GM13977 (cell line): ENCODE measurements around the gene KRTAP5-3.

Experiments used
- DNase-seq: peaks from one replicate; pipeline ENCODE4 v3.0.0; 2012; ENCODE audit warnings: low spot score
- in situ Hi-C: fragments of 300-500 bp; cut with MboI; formaldehyde crosslinking; loops from one replicate; pipeline ENCODE4 v1.12.0; 2022; ENCODE audit warnings: low sequenced_read_pairs, low pct_unique_long_range_greater_than_20kb, mixed read lengths, inconsistent platforms; ENCODE audit not compliant: unreplicated experiment
- TF ChIP-seq, protein P1 (sequence below): IDR thresholded peaks from 2 replicates; pipeline ENCODE4 v1.5.1; 2012; ENCODE audit warnings: mild to moderate bottlenecking, control low read depth; ENCODE audit not compliant: insufficient read depth; ENCODE audit errors: extremely low read depth, missing control alignments

KRTAP5-3 gene, protein sequence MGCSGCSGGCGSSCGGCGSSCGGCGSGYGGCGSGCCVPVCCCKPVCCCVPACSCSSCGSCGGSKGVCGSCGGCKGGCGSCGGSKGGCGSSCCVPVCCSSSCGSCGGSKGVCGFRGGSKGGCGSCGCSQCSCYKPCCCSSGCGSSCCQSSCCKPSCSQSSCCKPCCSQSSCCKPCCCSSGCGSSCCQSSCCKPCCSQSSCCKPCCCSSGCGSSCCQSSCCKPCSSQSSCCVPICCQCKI

DNA sequence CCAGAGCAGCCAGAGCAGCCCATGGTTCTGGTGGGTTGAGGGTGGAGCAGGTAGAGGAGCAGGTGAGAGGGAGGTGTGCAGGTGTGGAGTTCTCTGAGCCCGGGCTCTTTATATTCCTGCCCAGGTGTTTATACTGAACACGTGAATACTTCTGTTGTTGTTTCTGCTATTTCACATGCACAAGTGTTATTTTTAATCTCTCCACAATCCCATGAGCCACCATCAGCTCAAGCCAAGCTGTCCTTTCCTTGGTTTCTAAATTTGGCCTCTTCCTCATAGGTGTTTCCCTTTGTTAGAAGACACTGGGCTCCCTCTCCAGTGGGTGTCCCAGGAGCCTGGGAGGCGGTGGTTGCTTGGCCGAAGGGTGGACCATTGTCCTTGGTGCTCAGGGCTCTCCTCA, at the start of gene KRTAP5-3:
KRTAP5-3 (minus strand) TSS at position 101 of the 400 bp plus-strand sequence; CDS start at position 23, 78 bp downstream.
- in situ Hi-C loops, result no loop called here
- no peak for DNase-seq
- TF ChIP-seq, protein P1, sequence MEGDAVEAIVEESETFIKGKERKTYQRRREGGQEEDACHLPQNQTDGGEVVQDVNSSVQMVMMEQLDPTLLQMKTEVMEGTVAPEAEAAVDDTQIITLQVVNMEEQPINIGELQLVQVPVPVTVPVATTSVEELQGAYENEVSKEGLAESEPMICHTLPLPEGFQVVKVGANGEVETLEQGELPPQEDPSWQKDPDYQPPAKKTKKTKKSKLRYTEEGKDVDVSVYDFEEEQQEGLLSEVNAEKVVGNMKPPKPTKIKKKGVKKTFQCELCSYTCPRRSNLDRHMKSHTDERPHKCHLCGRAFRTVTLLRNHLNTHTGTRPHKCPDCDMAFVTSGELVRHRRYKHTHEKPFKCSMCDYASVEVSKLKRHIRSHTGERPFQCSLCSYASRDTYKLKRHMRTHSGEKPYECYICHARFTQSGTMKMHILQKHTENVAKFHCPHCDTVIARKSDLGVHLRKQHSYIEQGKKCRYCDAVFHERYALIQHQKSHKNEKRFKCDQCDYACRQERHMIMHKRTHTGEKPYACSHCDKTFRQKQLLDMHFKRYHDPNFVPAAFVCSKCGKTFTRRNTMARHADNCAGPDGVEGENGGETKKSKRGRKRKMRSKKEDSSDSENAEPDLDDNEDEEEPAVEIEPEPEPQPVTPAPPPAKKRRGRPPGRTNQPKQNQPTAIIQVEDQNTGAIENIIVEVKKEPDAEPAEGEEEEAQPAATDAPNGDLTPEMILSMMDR, result no peak

DNA sequence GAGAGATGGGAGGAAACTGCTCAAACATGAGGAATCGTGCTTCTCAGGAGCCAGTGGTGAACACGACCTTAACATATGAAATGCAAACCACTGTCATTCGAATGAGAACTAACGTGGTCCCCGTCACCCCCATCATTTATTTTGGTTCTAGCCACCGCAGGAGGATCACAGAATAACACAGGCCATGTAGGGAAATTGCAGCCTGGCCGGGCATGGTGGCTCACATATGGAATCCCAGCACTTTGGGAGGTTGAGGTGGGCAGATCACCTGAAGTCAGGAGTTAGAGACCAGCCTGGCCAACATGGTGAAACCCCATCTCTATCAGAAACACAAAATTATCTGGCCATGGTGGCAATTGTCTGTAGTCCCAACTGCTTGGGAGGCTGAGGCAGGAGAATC, 48.4 kb upstream of the KRTAP5-3 start:
- TF ChIP-seq, protein P1, result no peak
- DNase-seq, result no peak
- in situ Hi-C loops, result no loop called here

DNA sequence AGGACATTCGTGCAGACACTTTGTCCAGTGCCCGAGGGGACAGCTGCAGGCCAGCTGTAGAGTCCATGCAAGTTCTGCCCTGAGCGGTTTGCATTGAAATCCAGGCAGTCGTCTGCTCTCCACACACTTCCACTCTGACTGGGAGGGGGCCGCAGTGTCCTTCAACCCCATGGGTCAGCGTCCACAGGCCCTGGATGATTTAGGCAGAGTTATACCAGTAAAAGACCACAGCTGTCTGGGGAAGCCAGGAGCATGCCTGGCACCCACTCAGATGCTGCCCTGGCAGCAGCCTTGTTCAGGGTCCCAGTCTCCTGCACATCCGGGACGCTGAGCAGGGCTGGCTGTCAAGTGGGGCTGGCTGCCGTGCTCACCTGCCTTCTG, 47.8 kb upstream of the KRTAP5-3 start:
- no peak for DNase-seq
- TF ChIP-seq, protein P1, result no peak
- in situ Hi-C loops, result no loop called here

DNA sequence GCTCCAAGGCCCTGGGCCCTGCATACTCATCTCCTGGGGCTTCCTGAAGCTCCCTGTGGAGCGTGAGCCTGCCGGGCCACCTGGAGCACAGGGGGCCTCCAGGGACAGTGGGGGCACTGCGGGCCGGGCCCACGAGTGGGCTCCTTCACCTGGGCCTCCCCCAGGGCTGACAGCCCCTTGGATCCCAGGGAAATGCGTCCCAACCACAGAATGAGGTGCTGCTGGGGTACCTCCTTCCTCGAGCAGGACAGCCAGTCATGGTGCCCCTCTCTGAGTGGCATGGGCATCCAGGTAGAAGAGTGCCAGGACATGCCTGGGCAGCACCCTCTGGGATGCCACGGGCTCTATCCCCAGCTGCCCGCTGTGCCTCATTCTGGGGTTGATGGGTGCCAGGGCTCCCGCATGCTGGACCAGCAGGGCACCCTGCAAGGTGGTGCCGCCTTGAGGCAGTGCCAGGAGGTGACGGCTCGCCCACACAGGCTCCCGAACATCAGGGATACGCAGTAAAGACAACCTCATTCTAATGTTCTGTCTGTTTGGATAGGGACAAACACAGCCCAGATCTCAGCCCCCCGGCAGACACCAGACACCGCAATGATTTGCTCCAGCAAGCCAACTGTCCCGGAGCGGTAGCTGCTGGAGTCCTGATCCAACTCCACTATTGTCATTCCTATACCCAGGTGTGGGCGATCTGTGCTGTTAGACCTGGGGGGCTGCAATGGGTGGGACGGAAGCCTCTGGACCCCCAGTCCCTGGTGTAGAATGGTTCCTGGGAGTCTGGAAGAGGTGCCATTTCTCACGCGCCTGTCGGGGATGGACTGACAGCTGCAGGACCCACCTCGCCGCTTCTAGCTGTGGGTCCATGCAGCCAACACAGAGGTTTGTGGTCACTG, 47.2 kb upstream of the KRTAP5-3 start:
- in situ Hi-C loops, result no loop called here
- TF ChIP-seq, protein P1, result no peak
- DNase-seq, result no peak

DNA sequence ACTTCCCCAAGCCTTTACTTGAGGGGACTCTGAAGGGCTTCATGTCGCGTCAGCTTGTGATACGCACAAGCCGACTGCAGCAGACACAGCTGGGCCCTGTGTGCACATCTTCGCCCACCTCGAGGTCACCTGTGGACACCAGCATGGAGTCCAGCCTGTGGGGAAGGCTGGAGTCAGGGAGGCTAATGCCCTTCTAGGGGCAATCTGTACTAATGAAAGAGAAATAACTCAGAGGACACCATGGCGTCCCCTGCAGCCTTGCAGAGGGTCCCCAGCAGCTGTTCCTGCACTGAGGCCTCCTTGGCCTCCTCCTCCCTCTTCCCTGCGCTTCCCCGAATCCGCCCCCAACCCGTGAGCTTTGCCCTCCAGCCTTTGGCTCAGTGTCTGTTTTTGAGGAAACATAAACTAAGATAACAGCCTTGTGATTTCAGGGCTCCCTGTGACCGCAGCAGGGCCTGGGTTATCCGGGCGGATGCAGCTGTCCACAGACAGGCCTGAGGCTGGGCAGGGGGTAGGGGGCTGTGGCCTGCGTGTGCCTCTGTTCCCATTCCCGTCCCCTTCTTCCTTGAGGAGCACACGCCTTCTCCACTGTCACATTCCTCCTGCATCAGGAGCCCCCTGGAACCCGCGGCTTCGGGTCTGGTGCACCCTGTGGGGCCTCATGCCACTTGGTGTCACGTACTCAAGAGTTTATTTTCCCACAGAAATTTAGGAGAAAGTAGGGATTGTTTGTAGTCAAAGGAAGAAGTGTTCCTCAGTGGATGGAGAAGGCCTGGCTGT, 46.3 kb upstream of the KRTAP5-3 start:
- TF ChIP-seq, protein P1, result no peak
- DNase-seq, result no peak
- in situ Hi-C loops, result no loop called here

DNA sequence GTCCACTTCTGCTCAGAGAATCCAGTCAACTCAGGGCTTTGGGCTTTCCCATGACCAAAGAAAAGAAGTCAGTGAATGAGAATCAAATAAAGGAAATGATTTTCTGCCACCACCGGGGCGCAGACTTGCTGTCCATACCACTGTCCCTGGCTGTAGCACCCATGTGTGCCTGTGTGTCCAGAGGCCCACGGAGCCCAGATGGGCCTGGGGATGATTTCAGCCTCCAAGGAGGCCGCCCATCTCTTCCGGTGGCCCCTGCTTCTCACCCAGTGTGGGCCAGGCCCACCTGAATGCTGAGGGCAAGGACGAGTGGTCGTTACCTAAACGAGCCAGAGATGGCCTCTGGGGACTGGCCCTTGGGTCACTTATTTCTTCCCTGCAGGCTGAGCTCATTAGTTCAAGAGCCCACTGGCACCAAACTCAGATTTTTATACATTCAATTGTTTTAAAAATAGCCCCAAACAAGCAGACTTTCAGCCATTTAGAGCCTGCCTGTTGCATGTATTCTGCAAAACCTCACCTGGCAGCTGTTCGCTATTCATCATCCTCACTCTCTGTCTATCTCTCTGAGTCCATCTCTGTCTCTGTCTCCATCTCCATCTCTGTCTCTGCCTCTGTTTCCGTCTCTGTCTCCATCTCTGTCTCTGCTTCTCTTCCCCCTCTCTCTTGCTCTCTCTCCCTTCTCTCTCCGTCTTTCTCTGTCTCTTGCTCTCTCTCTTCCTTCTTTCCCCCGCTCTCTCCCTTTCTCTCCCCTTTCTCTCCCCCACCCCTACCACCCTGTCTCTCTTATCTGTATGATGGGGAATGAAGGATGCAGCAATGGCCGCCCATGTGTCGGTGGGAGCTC, 45.5 kb upstream of the KRTAP5-3 start:
- in situ Hi-C loops, result no loop called here

More for the DNA sequence above, 45.5 kb upstream of the KRTAP5-3 start:
- TF ChIP-seq, protein P1, result no peak
- DNase-seq, result no peak
